GM18867 (cell line): ENCODE results near the gene CCDC184.
"Not testable (repeated sequence)": the region's sequence is repeated elsewhere in the genome, so short reads cannot be mapped to it uniquely, and the experiment has no call there.

ENCODE experiments used
- ATAC-seq: cut with Tn5 transposase; IDR thresholded peaks from one replicate; pipeline ENCODE4 v1.9.1; 2021; ENCODE audit warnings: mild to moderate bottlenecking, moderate library complexity; ENCODE audit not compliant: unreplicated experiment

Gene CCDC184

GRCh38 chr12:48183091-48183875, at the start of gene CCDC184:
CCDC184 (plus strand) TSS chr12:48183644; CDS start chr12:48184123, 479 bp downstream.
- ATAC-seq, result peak; percentile 83

DNA sequence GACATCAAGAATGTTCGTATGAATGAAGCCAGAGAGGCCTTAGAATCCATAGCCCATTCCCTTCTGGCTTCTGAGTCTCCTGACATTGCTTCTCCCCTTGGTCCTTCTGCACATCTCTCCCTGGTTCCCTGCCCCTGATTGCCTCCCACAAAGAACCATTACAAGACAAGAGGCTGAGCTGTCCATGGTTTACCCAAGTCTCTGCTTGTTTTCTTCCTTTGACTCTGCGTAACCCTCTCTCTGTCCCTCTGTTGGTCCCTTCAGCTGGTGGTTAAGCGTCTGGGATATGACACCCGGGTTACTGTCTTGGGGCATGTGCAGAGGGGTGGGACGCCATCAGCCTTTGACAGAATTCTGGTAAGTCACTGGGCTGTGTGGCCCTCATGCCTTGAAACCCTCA, 48.4 kb upstream of the CCDC184 start:
- ATAC-seq, result no peak

- no peak for ATAC-seq
Observed at GRCh38 chr12:48142818-48143674, 40.4 kb upstream of the CCDC184 start.

DNA sequence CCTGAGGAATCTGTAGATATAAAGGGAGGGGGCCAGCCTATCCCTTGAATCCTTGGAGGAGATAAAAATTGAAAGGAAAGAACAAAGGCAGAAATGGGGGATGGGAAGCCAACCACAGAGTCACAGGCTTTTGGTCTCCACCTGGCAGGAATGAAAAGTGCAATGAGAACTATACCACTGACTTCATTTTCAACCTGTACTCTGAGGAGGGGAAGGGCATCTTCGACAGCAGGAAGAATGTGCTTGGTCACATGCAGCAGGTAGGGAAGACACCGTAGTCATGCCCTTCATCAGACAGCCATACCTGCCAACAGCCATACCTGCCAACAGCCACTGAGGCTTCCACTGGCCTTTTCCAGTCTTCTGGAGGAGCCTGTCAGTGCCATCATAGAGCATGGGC, 39.5 kb upstream of the CCDC184 start:
- no peak for ATAC-seq

- no peak for ATAC-seq
Observed at GRCh38 chr12:48145981-48146380, 37.5 kb upstream of the CCDC184 start.

DNA sequence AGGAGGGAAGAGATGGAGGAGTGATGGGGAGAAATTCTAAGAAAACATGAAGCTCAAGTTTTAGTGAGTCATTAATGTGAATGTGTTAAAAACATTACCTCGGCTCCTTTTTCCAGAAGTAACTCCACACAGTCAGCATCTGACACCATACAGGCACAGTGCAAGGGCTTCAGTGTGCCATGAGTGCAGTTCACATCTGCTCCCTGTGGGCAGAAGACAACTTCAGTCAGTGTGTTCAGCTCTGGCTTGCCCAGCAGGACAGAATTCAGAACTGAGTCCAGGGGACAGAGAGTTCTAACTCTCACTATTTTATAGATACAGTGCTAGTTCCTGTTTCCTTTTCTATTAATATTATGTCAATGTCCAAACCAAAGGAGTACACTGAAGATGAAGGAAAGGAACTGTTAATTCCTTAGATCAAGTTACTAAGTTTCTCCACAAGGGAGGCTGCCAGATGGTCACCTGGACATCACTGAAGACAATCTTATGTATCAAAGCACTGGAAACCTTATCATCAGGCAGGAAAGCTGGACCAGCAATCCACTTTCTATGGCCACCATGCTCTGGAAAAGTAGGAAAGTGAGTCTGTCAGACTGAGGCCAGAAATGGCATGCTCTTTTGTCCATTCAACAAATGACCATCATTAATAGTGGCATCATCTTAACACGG, 32.2 kb upstream of the CCDC184 start:
- ATAC-seq, result no peak

DNA sequence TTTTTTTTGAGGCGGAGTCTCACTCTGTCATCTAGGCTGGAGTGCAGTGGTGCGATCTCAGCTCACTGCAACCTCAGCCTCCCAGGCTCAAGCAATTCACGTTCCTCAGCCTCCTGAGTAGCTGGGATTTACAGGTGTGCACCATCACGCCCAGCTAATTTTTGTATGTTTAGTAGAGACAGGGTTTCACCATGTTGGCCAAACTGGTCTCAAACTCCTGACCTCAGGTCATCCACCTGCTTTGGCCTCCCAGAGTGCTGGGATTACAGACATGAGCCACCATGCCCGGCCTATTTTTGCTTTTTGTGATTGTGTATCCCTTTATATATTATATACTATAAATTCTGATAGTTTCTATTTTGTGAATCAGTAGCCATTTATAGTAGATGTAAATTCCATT, 27.7 kb upstream of the CCDC184 start:
- ATAC-seq, result not testable (repeated sequence)

- no peak for ATAC-seq
Observed at GRCh38 chr12:48156652-48157017, 26.8 kb upstream of the CCDC184 start.

GRCh38 chr12:48157018-48157888, 26.2 kb upstream of the CCDC184 start, which contains the start of gene ASB8:
ASB8 (minus strand) TSS chr12:48157515; CDS start chr12:48153496, 4,019 bp downstream.
- peak; percentile 86 for ATAC-seq

- ATAC-seq, result no peak
Observed at GRCh38 chr12:48157889-48158370, 25.5 kb upstream of the CCDC184 start.

DNA sequence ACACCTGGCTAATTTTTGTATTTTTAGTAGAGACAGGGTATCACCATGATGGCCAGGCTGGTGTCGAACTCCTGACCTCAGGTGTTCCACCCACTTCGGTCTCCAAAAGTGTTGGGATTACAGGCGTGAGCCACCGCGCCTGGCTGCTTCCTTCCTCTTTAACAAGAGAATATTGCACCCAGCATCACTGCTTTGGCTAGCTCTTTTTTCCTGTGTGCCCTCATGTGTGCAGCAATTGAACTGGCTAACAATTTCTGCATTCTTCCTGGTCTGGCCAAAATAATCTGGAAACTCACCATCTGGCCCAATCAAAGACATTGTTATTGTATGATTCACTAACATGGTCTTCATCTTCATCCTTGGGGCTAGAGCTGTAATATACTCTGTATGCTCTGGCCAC, 23.4 kb upstream of the CCDC184 start:
- no peak for ATAC-seq

GRCh38 chr12:48160807-48161206, 22.6 kb upstream of the CCDC184 start:
- no peak for ATAC-seq

DNA sequence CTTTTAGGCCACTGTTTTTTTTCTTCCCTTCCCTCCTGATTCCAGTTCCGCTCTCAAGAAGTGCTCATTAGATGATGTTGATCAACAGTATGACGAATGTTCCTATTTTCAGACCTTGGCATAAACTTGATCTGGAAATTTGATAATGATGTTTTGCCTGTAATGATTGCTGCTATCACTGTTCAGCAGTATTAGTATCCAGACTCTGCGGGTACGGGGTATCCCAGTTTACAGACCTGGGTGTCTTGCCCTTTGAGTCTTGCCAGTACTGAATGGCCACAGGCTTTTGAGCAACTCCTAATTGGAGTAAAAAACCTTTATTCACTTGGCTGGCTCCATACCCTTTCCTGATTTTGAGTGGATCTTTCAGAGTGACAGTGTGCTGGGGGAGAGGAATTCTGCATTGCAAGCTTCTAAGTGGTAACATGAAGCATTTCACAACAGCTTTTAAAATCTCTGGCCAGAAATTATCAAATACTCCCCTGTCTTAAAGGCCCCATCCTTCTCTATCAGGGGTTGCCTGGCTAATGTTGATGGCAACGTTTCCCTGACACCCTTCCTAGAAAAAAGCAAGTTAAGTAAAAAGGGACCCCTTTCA, 20.2 kb upstream of the CCDC184 start:
- ATAC-seq, result no peak

DNA sequence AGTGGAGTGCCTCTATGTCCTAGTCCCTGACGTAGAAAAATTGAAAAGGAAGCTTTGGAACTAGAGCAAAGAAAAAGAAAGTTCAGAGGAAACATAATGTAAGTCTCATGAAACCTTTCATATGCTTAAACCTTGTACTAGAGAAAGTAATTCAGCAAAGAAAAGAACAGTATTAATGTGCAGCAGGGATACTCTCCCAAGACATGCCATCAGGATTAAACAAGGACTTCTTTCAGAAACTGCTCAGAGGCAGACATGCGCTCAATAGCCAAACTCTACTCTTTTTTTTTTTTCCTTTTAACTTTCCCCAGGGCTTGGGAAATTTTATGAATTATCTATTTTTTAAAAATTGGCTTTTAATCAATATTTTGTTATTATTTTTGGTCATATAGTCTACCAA, 19.0 kb upstream of the CCDC184 start:
- no peak for ATAC-seq

DNA sequence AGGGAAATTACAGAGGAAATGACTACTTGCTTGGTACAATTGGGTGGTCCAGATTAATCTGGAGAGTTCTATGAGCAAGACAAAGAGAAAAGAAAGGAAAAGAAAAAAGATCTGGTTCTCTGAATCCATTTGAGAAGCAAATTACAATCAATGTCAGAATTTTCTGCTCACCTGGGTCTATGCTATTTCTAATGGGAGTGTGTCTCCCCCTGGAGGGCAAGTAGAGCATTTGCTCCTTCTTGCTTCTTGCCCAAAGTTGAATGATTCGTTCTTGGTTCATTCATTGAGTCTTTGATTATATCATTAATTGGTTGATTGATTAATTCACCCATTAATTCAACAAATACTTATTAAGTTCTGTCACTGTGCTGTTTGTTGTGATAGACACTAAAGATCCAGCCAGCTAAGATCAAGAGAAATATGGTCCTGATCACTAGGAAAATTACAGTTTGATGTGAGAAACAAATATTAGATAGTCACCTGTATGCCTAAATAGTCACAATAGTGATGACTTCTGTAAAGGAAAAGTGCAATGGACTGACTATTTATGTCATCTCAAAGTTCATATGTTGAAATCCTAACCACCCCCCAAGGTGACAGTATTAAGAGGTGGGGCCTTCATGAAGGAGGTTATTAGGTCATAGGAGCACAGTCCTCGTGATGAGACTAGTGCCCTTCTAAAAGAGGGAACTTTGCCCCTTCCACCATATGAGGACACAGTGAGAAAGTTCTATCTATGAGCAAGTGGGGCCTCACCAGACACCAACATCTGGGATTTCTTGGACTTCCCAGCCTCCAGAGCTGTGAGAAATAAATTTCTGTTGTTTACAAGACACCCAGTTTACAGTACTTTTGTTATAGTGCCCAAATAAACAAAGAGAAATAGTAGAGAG, 18.1 kb upstream of the CCDC184 start:
- peak; percentile 68 for ATAC-seq

GRCh38 chr12:48169011-48169410, 14.4 kb upstream of the CCDC184 start:
- ATAC-seq, result no peak

GRCh38 chr12:48175613-48176416, 7.6 kb upstream of the CCDC184 start:
- ATAC-seq, result no peak

DNA sequence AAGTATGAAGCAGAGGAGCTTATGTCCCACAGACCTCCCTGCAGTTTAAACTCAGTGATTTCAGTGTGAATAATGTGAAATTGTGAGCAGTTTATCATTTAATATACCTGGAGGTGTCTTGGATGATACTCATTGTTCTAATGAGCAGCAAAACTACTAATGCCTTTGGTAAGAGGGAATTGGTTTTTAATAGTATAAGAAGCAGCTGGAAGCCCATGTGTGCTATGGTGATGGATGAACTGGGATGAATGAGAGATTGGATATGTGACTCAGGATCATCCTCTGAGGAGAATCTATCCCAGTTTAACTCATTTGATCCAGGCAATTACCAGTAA, 7.1 kb upstream of the CCDC184 start:
- no peak for ATAC-seq
